Renal cortex interstitium (tissue), 11 donors: ENCODE measurements around the gene PAIP2. TPM values are rescaled to one million over a fixed set of nuclear protein-coding genes. Genes with fewer than 3 reads are reported as not detected.

Experiments
- DNase-seq, 11 donors: peaks; one replicate each; pipeline ENCODE4 v3.0.0-alpha.2; 2013; ENCODE audit warnings: low read depth in 9 of 11, low spot score in 4 of 11; ENCODE audit errors: extremely low read depth in 1 of 11
- polyA plus RNA-seq, 3 donors: library from polyadenylated mRNA; unstranded; fragments of 120-200 nt; gene quantifications; one replicate each; pipeline ENCODE4 v1.2.1, GENCODE V29; 2013; ENCODE audit not compliant: insufficient read length in 3 of 3

PAIP2 gene
- polyA plus RNA-seq, 3 donors, result 164 to 199 (median 175) TPM

DNA sequence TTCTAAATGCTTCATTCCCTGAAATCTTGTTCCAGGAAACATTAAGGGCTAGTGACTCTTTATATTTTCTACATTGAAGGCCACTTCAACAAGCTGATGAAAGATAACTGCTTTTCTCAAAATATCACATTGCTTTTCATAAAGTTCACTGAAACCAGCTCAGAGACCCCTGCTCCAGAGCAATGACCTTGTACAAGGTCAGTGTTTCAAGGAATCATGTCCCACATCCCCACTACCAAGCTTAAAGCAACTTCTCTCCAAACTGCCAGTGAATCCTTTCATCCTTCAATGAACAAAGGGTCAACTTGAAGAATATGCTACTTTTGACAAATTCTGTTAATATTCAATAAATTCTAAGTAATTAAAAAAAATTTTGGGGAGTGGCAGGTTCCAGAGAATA, 74.2 kb downstream of the PAIP2 start:
- no peak for DNase-seq

DNA sequence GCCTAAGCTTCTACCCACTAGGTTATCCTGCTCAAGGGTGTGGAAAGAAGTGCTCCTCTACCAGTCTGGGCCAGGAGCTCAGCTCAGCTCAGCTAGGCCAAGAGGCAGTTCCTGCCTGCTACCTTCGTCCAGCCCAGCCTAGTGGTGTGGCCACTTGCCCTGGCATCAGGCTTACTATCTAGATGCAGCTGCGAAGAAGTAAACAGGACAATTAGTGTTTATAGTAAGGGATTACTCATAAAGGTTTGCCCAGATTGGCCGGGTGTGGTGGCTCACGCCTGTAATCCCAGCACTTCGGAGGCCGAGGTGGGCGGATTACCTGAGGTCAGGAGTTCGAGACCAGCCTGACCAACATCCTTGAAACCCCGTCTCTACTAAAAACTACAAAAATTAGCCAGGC, 75.0 kb downstream of the PAIP2 start:
- DNase-seq, result no peak

DNA sequence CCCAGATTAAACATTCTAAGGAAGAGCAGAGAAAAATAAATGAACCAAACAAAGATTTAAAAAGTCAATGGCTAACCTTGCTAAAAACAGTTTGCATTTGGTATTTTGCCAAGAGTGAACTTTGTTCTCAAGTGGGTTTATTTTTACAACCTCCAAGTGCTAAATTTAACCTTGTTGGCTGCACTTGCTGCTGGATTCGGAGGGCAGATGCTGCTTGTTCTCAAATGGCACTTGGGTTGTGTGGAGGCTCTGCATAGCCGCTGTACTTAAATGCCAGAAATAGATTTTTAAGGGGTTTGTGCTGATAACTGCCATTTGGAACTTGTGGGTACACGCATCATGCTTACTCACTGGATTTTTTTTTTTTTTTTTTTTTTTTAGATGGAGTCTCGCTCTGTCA, 75.6 kb downstream of the PAIP2 start:
- DNase-seq, result no peak

DNA sequence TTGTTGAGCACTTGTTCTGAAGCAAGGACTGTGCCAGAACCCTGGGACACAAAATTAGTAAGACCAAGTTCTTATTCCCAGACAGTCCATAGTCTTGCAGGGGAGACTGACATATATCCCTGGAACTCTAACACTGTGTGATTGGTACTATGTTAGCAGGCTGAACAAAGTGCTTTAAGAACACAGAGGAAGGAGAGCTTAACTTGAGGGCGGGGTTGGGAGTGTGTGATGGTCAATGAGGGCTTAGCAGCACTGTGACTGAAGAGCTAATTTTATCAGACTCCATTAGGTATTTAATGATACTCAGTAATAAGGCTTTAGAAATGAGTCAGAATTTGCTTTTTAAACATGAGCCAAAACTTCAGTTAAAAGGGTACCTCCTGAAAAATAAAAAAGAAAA, 77.1 kb downstream of the PAIP2 start:
- no peak for DNase-seq

Other genes starting within 250 kb of the PAIP2 start
- gene SIL1, start 143.5 kb upstream of the PAIP2 start, polyA plus RNA-seq, result 10 to 100 TPM; 51.6 to 53.7 (median 53.2) TPM
- gene MATR3, start 48.1 kb upstream of the PAIP2 start, polyA plus RNA-seq, result 100 to 1,000 TPM; 621 to 736 (median 661) TPM
- 10 to 100 TPM; 11.8 to 21.7 (median 14.2) TPM for gene SLC23A1, start 41.4 kb downstream of the PAIP2 start, polyA plus RNA-seq
- gene MZB1, start 48.1 kb downstream of the PAIP2 start, polyA plus RNA-seq, result 1 to 10 TPM in 1 of 3 donors, under 1 TPM in 2; 0.67 to 1.1 (median 0.83) TPM
- 1 to 10 TPM; 2.4 to 4.3 (median 3.4) TPM for gene PROB1, start 53.2 kb downstream of the PAIP2 start, polyA plus RNA-seq
- 10 to 100 TPM; 10.9 to 14.9 (median 11.5) TPM for gene SPATA24, start 62.2 kb downstream of the PAIP2 start, polyA plus RNA-seq
- gene DNAJC18, start 97.7 kb downstream of the PAIP2 start, polyA plus RNA-seq, result 10 to 100 TPM; 23.8 to 24.9 (median 24.2) TPM
- gene ECSCR, start 120.9 kb downstream of the PAIP2 start, polyA plus RNA-seq, result 10 to 100 TPM; 21.0 to 25.8 (median 24.4) TPM
- gene SMIM33, start 129.2 kb downstream of the PAIP2 start, polyA plus RNA-seq, result under 1 TPM in 1 of 3 donors, not detected in 2; 0.06 TPM
- gene STING1, start 140.9 kb downstream of the PAIP2 start, polyA plus RNA-seq, result 10 to 100 TPM; 24.7 to 37.7 (median 36.8) TPM
- gene UBE2D2, start 219.5 kb downstream of the PAIP2 start, polyA plus RNA-seq, result 100 to 1,000 TPM; 137 to 186 (median 165) TPM